Endothelial cell of umbilical vein (primary cell): ENCODE measurements around the gene WDR7. TPM values are rescaled to one million over a fixed set of nuclear protein-coding genes. Genes with fewer than 3 reads are reported as not detected.

ENCODE experiments used
- BruUV-seq: library from RNA; stranded (reverse); fragments of 400-500 nt; replicated peaks from 2 replicates; lab custom pipeline; 2021; lab: Mats Ljungman, UMichigan
- CTCF ChIA-PET: fragments of 300-600, 350-600 bp; sonication (Branson Sonifier 250); formaldehyde crosslinking; loops from one replicate; lab custom pipeline; 2021; ENCODE audit warnings: antibody characterized with exemption, inconsistent platforms; lab: Charles Lee
- POLR2A ChIA-PET: fragments of 300-600, 350-600 bp; sonication (Branson Sonifier 250); formaldehyde crosslinking; loops from one replicate; lab custom pipeline; 2021; ENCODE audit warnings: antibody characterized with exemption, inconsistent platforms; lab: Charles Lee
- DNase-seq: peaks from one replicate; pipeline ENCODE4 v3.0.0-alpha.2; 2011; ENCODE audit warnings: low read depth, low spot score
- FAIRE-seq: peaks from 2 replicates; lab custom pipeline; 2011; peaks lifted over from hg19 to GRCh38; lab: Jason Lieb, UNC
- H2AFZ ChIP-seq: 2 replicates; pipeline ENCODE4 v1.6.0; 2012; ENCODE audit warnings: low read depth, low read length, control low read depth, inconsistent platforms
- H3K27ac ChIP-seq: 2 replicates; pipeline ENCODE4 v1.5.1; 2011; ENCODE audit warnings: low read depth, mild to moderate bottlenecking, control low read depth, low read length, moderate library complexity; ENCODE audit not compliant: insufficient read depth
- H3K27me3 ChIP-seq, 2 experiments: 2 replicates each; pipeline versions ENCODE4 v1.6.0 to v1.6.1; 2011; ENCODE audit warnings: low read length in 2 of 2, mixed read lengths in 1 of 2; ENCODE audit not compliant: control insufficient read depth in 2 of 2, insufficient read depth in 2 of 2
- H3K36me3 ChIP-seq, 2 experiments: 2 replicates in 1 of 2; 3 replicates in 1 of 2; pipeline ENCODE4 v1.5.1; 2011; ENCODE audit warnings: low read length in 2 of 2, mild to moderate bottlenecking in 1 of 2, moderate library complexity in 1 of 2; ENCODE audit not compliant: control insufficient read depth in 2 of 2, insufficient read depth in 2 of 2; ENCODE audit errors: extremely low read depth in 1 of 2
- H3K4me1 ChIP-seq: 3 replicates; pipeline ENCODE4 v1.5.1; 2011; ENCODE audit warnings: mild to moderate bottlenecking, low read length; ENCODE audit not compliant: control insufficient read depth, insufficient read depth; ENCODE audit errors: extremely low read depth
- H3K4me2 ChIP-seq: 2 replicates; pipeline ENCODE4 v1.6.1; 2011; ENCODE audit warnings: low read length, control low read depth, mixed read lengths; ENCODE audit not compliant: insufficient read depth
- H3K4me3 ChIP-seq, 3 experiments: fragments of 200-600 bp in 1 of 3; sonication (generic), shearing (Covaris generic) in 1 of 3; replicated peaks in 1 of 3; 2 replicates each; pipeline ENCODE4 v1.5.1; 2011 to 2016; ENCODE audit warnings: control low read depth in 3 of 3, low read length in 3 of 3, mild to moderate bottlenecking in 2 of 3, inconsistent platforms in 1 of 3, low read depth in 1 of 3, moderate library complexity in 1 of 3; ENCODE audit not compliant: insufficient read depth in 1 of 3
- H3K79me2 ChIP-seq: 2 replicates; pipeline ENCODE4 v1.6.0; 2012; ENCODE audit warnings: low read length, inconsistent platforms; ENCODE audit not compliant: control insufficient read depth, insufficient read depth
- H3K9ac ChIP-seq: replicated peaks from 2 replicates; pipeline ENCODE3; 2011; ENCODE audit warnings: low read length, control low read depth; ENCODE audit not compliant: insufficient read depth; ENCODE audit errors: extremely low read depth
- H3K9me1 ChIP-seq: replicated peaks from 3 replicates; pipeline ENCODE4 v1.6.0; 2011; ENCODE audit warnings: mild to moderate bottlenecking, low read length; ENCODE audit not compliant: control insufficient read depth, insufficient read depth; ENCODE audit errors: extremely low read depth
- H3K9me3 ChIP-seq: replicated peaks from 2 replicates; pipeline ENCODE4 v1.5.1; 2012; ENCODE audit warnings: low read length, inconsistent platforms; ENCODE audit not compliant: control insufficient read depth, insufficient read depth
- H4K20me1 ChIP-seq: replicated peaks from 2 replicates; pipeline ENCODE3; 2011; ENCODE audit warnings: mild to moderate bottlenecking, low read length; ENCODE audit not compliant: control insufficient read depth, insufficient read depth; ENCODE audit errors: extremely low read depth
- EZH2 ChIP-seq: IDR thresholded peaks from 2 replicates; pipeline ENCODE4 v1.6.1; 2012; ENCODE audit warnings: borderline replicate concordance, low read depth, mild to moderate bottlenecking, moderate library complexity, low read length, inconsistent platforms; ENCODE audit not compliant: severe bottlenecking
- FOS ChIP-seq: IDR thresholded peaks from 2 replicates; pipeline ENCODE4 v1.6.1; 2011; ENCODE audit warnings: mild to moderate bottlenecking, low read length, moderate library complexity, borderline replicate concordance; ENCODE audit not compliant: insufficient read depth
- GATA2 ChIP-seq: IDR thresholded peaks from 2 replicates; pipeline ENCODE4 v1.7.0; 2011; ENCODE audit warnings: low read depth, mild to moderate bottlenecking, moderate library complexity, mixed read lengths, low read length; ENCODE audit not compliant: insufficient read length, insufficient read depth
- JUN ChIP-seq: IDR thresholded peaks from 2 replicates; pipeline ENCODE4 v1.6.1; 2011; ENCODE audit warnings: borderline replicate concordance, low read depth; ENCODE audit not compliant: insufficient read length, insufficient read depth
- MYC ChIP-seq: IDR thresholded peaks from one replicate; pipeline ENCODE4 v1.6.1; 2011; ENCODE audit warnings: mild to moderate bottlenecking, low read depth, low read length
- POLR2A ChIP-seq: IDR thresholded peaks from 2 replicates; pipeline ENCODE4 v1.6.1; 2012; ENCODE audit warnings: low read depth, mild to moderate bottlenecking, control low read depth, low read length
- POLR2AphosphoS5 ChIP-seq: IDR thresholded peaks from 2 replicates; pipeline ENCODE4 v1.6.1; 2012; ENCODE audit warnings: low read depth, mild to moderate bottlenecking, control low read depth, low read length, moderate library complexity; ENCODE audit not compliant: insufficient read depth
- dilution Hi-C: fragments of 300-500 bp; cut with MboI; formaldehyde crosslinking; loops from one replicate; pipeline ENCODE4 v1.15.0; 2019; ENCODE audit warnings: low sequenced_read_pairs; ENCODE audit not compliant: extremely low pct_ligation_motif_present
- intact Hi-C: fragments of 100-400 bp; cut with micrococcal nuclease; formaldehyde crosslinking; loops from one replicate; pipeline ENCODE4 v1.10.0; 2022
- polyA plus RNA-seq, 4 experiments: library from polyadenylated mRNA; depleted of rRNA in 3 of 4; stranded (reverse) in 3 of 4; unstranded in 1 of 4; fragments of >200 nt; gene quantifications; 2 replicates each; pipeline versions ENCODE4 v1.2.1 to v1.2.3, GENCODE V29; 2011 to 2012; ENCODE audit warnings: missing spikeins in 1 of 4
- total RNA-seq: library from RNA; stranded (reverse); gene quantifications from 2 replicates; pipeline ENCODE4 v1.2.3, GENCODE V29; 2021
- TF ChIP-seq, protein P1 (sequence below): IDR thresholded peaks from 2 replicates; pipeline ENCODE4 v1.6.1; 2011; ENCODE audit not compliant: insufficient read depth, insufficient read length
- TF ChIP-seq, protein P2 (sequence below), 2 donors: IDR thresholded peaks; 1 replicate in 1 of 2; 2 replicates in 1 of 2; pipeline ENCODE4 v1.5.1; 2011; ENCODE audit warnings: low read length in 2 of 2, mild to moderate bottlenecking in 2 of 2, moderate library complexity in 2 of 2, control low read depth in 1 of 2, inconsistent platforms in 1 of 2, low read depth in 1 of 2; ENCODE audit not compliant: insufficient read depth in 1 of 2; ENCODE audit errors: extremely low read depth in 1 of 2

WDR7 gene
- total and polyA plus RNA-seq, 2 donors (not counting 3 experiments of a cell fraction or from before 2014, with no cell fraction given) = 5.9 to 19.0 TPM

DNA sequence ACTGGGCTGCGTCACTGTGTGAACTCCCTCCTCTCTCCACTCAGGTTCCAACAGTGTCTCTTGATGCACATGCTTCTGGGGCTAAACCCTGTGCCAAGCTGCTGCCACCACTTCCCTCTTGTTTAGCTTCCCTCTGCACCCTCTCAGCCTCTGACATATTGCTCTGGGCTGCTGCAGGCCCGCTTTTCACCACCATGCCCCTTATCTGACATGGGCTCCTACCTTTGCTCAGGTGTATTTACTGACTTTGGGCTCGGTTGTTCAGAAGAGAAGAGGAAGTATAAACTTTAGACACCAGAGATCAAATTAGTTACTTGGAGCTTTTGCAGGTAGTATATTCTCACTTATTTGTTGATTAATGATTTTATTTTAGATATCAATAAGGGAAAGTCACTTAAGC, 77.6 kb downstream of the WDR7 start:
- H3K36me3 ChIP-seq = no peaks in the 10 kb centered on the region
- no peaks in the 10 kb centered on the region for H3K79me2 ChIP-seq
- POLR2A ChIA-PET = no interaction called here
- H3K27ac ChIP-seq = no peak overlapping the region
- no peaks in the 10 kb centered on the region for H4K20me1 ChIP-seq
- H3K4me3 ChIP-seq = no peak overlapping the region
- H3K9me3 ChIP-seq = no peaks in the 10 kb centered on the region
- H2AFZ ChIP-seq = no peak overlapping the region
- no peak overlapping the region for H3K9ac ChIP-seq
- FAIRE-seq (no peak), DNase-seq (no peak)
- H3K9me1 ChIP-seq = no peaks in the 10 kb centered on the region
- dilution Hi-C loops = no loop called here
- no peak for TF ChIP-seq POLR2A
- no peak for TF ChIP-seq EZH2
- no peak for TF ChIP-seq FOS
- no peak for TF ChIP-seq GATA2
- TF ChIP-seq JUN = no peak
- TF ChIP-seq MYC = no peak
- no peak for TF ChIP-seq POLR2AphosphoS5
- TF ChIP-seq, protein P1, sequence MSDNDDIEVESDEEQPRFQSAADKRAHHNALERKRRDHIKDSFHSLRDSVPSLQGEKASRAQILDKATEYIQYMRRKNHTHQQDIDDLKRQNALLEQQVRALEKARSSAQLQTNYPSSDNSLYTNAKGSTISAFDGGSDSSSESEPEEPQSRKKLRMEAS = no peak
- TF ChIP-seq, protein P2, sequence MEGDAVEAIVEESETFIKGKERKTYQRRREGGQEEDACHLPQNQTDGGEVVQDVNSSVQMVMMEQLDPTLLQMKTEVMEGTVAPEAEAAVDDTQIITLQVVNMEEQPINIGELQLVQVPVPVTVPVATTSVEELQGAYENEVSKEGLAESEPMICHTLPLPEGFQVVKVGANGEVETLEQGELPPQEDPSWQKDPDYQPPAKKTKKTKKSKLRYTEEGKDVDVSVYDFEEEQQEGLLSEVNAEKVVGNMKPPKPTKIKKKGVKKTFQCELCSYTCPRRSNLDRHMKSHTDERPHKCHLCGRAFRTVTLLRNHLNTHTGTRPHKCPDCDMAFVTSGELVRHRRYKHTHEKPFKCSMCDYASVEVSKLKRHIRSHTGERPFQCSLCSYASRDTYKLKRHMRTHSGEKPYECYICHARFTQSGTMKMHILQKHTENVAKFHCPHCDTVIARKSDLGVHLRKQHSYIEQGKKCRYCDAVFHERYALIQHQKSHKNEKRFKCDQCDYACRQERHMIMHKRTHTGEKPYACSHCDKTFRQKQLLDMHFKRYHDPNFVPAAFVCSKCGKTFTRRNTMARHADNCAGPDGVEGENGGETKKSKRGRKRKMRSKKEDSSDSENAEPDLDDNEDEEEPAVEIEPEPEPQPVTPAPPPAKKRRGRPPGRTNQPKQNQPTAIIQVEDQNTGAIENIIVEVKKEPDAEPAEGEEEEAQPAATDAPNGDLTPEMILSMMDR (IDR thresholded peaks at IDR 0.05; ENCODE audit: extremely low read depth in 1 of 2, insufficient read depth in 1 of 2, low read depth in 1 of 2, low read length in 2 of 2) = no peak
- CTCF ChIA-PET = no interaction called here
- intact Hi-C loops = no loop called here
- H3K27me3 ChIP-seq = no peaks in the 10 kb centered on the region
- H3K4me2 ChIP-seq = no peak overlapping the region
- BruUV-seq = no TSS peak
- no peaks in the 10 kb centered on the region for H3K4me1 ChIP-seq
